HEK293 (cell line): ENCODE measurements around the gene ARAP3.

ENCODE experiments used
- CTCF ChIA-PET: fragments of 350-600 bp; formaldehyde crosslinking; extraction: SDS; loops from one replicate; lab custom pipeline; 2021; ENCODE audit warnings: antibody characterized with exemption; lab: Yijun Ruan, JAX
- POLR2A ChIA-PET: fragments of 300-600 bp; formaldehyde crosslinking; extraction: SDS; loops from one replicate; lab custom pipeline; 2020; ENCODE audit warnings: antibody characterized with exemption, inconsistent platforms; lab: Yijun Ruan, JAX
- H3K27ac ChIP-seq: fragments of 200-500 bp; sonication (Bioruptor generic); 2 replicates; pipeline ENCODE4 v1.5.1; 2014; ENCODE audit warnings: low read depth, low read length, control low read depth, inconsistent platforms; ENCODE audit errors: extremely low read depth
- H3K36me3 ChIP-seq, 2 experiments: fragments of 200-500 bp in 1 of 2; sonication (Bioruptor generic) in 1 of 2; 1 replicate in 1 of 2; 2 replicates in 1 of 2; pipeline ENCODE4 v1.5.1; 2014 to 2017; ENCODE audit warnings: inconsistent platforms in 2 of 2, low read length in 2 of 2; ENCODE audit not compliant: control insufficient read depth in 2 of 2, insufficient read depth in 1 of 2
- H3K4me1 ChIP-seq: fragments of 200-500 bp; sonication (Bioruptor generic); 2 replicates; pipeline ENCODE4 v1.5.1; 2014; ENCODE audit warnings: mild to moderate bottlenecking, low read length, inconsistent platforms; ENCODE audit not compliant: control insufficient read depth, insufficient read depth
- H3K4me3 ChIP-seq: 2 replicates; pipeline ENCODE4 v1.5.1; 2011; ENCODE audit warnings: low read depth, mild to moderate bottlenecking, control low read depth, low read length, moderate library complexity
- H3K9me3 ChIP-seq: fragments of 200-500 bp; sonication (Bioruptor generic); 2 replicates; pipeline ENCODE4 v1.5.1; 2014; ENCODE audit warnings: low read depth, low read length, inconsistent platforms; ENCODE audit not compliant: control insufficient read depth, insufficient read depth
- BCL6B ChIP-seq: fragments of 450-650 bp; formaldehyde crosslinking; IDR thresholded peaks from 2 replicates; pipeline ENCODE4 v1.5.1; 2017; ENCODE audit warnings: missing biosample characterization, missing genetic modification characterization
- GLI2 ChIP-seq: fragments of 450-650 bp; formaldehyde crosslinking; IDR thresholded peaks from 2 replicates; pipeline ENCODE4; 2017; ENCODE audit warnings: missing biosample characterization, missing genetic modification characterization, low read depth, borderline replicate concordance
- INSM2 ChIP-seq: fragments of 450-650 bp; formaldehyde crosslinking; IDR thresholded peaks from 2 replicates; pipeline ENCODE4 v1.5.1; 2016; ENCODE audit warnings: missing biosample characterization, missing genetic modification characterization
- KLF16 ChIP-seq: fragments of 450-650 bp; formaldehyde crosslinking; IDR thresholded peaks from 2 replicates; pipeline ENCODE4 v1.5.1; 2017; ENCODE audit warnings: missing biosample characterization, missing genetic modification characterization
- MEIS1 ChIP-seq: sonication (generic); formaldehyde crosslinking; IDR thresholded peaks from 2 replicates; pipeline ENCODE4 v1.8.1; 2022; ENCODE audit warnings: missing genetic modification reagents, mild to moderate bottlenecking, borderline replicate concordance
- PRDM10 ChIP-seq: fragments of 450-650 bp; formaldehyde crosslinking; IDR thresholded peaks from 2 replicates; pipeline ENCODE4 v1.5.1; 2016; ENCODE audit warnings: missing biosample characterization, missing genetic modification characterization
- REPIN1 ChIP-seq: fragments of 450-650 bp; formaldehyde crosslinking; IDR thresholded peaks from 2 replicates; pipeline ENCODE4 v1.5.1; 2017; ENCODE audit warnings: missing biosample characterization, missing genetic modification characterization, low read depth
- SETDB1 ChIP-seq: IDR thresholded peaks from one replicate; pipeline ENCODE4 v1.6.1; 2017; ENCODE audit warnings: mild to moderate bottlenecking, low read length, moderate library complexity, mixed read lengths; ENCODE audit not compliant: insufficient read length
- SP7 ChIP-seq: fragments of 450-650 bp; formaldehyde crosslinking; IDR thresholded peaks from 2 replicates; pipeline ENCODE4 v1.5.1; 2016; ENCODE audit warnings: missing biosample characterization, missing genetic modification characterization
- TCF7L2 ChIP-seq: IDR thresholded peaks from 2 replicates; pipeline ENCODE4 v1.6.1; 2011; ENCODE audit warnings: low read depth, mild to moderate bottlenecking, inconsistent platforms, low read length, moderate library complexity, borderline replicate concordance
- TRIM28 ChIP-seq: IDR thresholded peaks from 2 replicates; pipeline ENCODE4 v1.6.1; 2011; ENCODE audit warnings: low read length, control low read depth, borderline replicate concordance
- ZBTB17 ChIP-seq: fragments of 450-650 bp; formaldehyde crosslinking; IDR thresholded peaks from 2 replicates; pipeline ENCODE4 v1.5.1; 2016; ENCODE audit warnings: missing biosample characterization, missing genetic modification characterization
- ZFP3 ChIP-seq: fragments of 450-650 bp; formaldehyde crosslinking; IDR thresholded peaks from 2 replicates; pipeline ENCODE4 v1.5.1; 2016; ENCODE audit warnings: low read depth, missing biosample characterization, missing genetic modification characterization
- ZNF148 ChIP-seq: fragments of 450-650 bp; formaldehyde crosslinking; IDR thresholded peaks from 2 replicates; pipeline ENCODE4 v1.5.0; 2017; ENCODE audit warnings: missing biosample characterization, missing genetic modification characterization, borderline replicate concordance
- ZNF18 ChIP-seq: fragments of 450-650 bp; formaldehyde crosslinking; IDR thresholded peaks from 2 replicates; pipeline ENCODE4 v1.5.1; 2016; ENCODE audit warnings: missing biosample characterization, missing genetic modification characterization
- ZNF202 ChIP-seq: fragments of 450-650 bp; formaldehyde crosslinking; IDR thresholded peaks from 2 replicates; pipeline ENCODE4 v1.5.1; 2016; ENCODE audit warnings: missing biosample characterization, missing genetic modification characterization, borderline replicate concordance
- ZNF239 ChIP-seq: fragments of 450-650 bp; formaldehyde crosslinking; IDR thresholded peaks from 2 replicates; pipeline ENCODE4 v1.5.1; 2016; ENCODE audit warnings: missing biosample characterization, missing genetic modification characterization
- ZNF324 ChIP-seq: fragments of 450-650 bp; formaldehyde crosslinking; IDR thresholded peaks from 2 replicates; pipeline ENCODE4 v1.5.1; 2016; ENCODE audit warnings: missing biosample characterization, missing genetic modification characterization
- ZNF341 ChIP-seq: fragments of 450-650 bp; formaldehyde crosslinking; IDR thresholded peaks from 2 replicates; pipeline ENCODE4; 2016; ENCODE audit warnings: low read depth, missing biosample characterization, missing genetic modification characterization
- ZNF610 ChIP-seq: fragments of 450-650 bp; formaldehyde crosslinking; IDR thresholded peaks from 2 replicates; pipeline ENCODE4 v1.5.1; 2016; ENCODE audit warnings: missing biosample characterization, missing genetic modification characterization, borderline replicate concordance
- ZNF623 ChIP-seq: fragments of 450-650 bp; formaldehyde crosslinking; IDR thresholded peaks from 2 replicates; pipeline ENCODE4 v1.5.1; 2016; ENCODE audit warnings: missing biosample characterization, missing genetic modification characterization
- ZNF654 ChIP-seq: fragments of 450-650 bp; formaldehyde crosslinking; IDR thresholded peaks from 2 replicates; pipeline ENCODE4 v1.5.1; 2016; ENCODE audit warnings: low read depth, missing biosample characterization, missing genetic modification characterization
- ZNF660 ChIP-seq: fragments of 450-650 bp; IDR thresholded peaks from 2 replicates; pipeline ENCODE4 v1.5.1; 2018; ENCODE audit warnings: missing biosample characterization, mild to moderate bottlenecking, missing genetic modification characterization
- ZXDB ChIP-seq: fragments of 450-650 bp; formaldehyde crosslinking; IDR thresholded peaks from 2 replicates; pipeline ENCODE4 v1.5.1; 2016; ENCODE audit warnings: missing biosample characterization, missing genetic modification characterization

The ARAP3 gene

GRCh38 chr5:141630570-141631140 lies 51.4 kb downstream of the ARAP3 start (continued):
- TF ChIP-seq PRDM10 (tag by site-specific recombination) (no peak), MEIS1 (CRISPR knock-in tag) (no peak), SETDB1 (no peak), ZNF660 (tag by site-specific recombination) (no peak), ZNF148 (no peak), SP7 (no peak), ZNF202 (tag by site-specific recombination) (no peak), GLI2 (tag by site-specific recombination) (no peak), ZNF18 (tag by site-specific recombination) (no peak), ZNF239 (no peak)
- TF ChIP-seq, all 188 proteins: peak for 0

GRCh38 chr5:141628175-141628788 lies 53.7 kb downstream of the ARAP3 start:
- Histone ChIP-seq H3K4me1 (no peaks in the 10 kb centered on the region), H3K27ac (no peak overlapping the region), H3K4me3 (no peak overlapping the region), H3K36me3 (peaks cover 42 to 91% of the 10 kb centered on the region in 2 experiments), H3K9me3 (no peaks in the 10 kb centered on the region)
- POLR2A ChIA-PET, result interaction anchor here (0.6 kb wide), 1 partner anchor 8 kb away, joined by 3 read pairs; the partner anchor contains the start of genes HDAC3 and RELL2
- CTCF ChIA-PET, result interaction anchor here (0.7 to 12.5 kb wide), 3 partner anchors 9 to 36 kb away, joined by 3 to 125 read pairs (median 16); partner anchors contain the start of gene DIAPH1
- TF ChIP-seq ZFP3 (tag by site-specific recombination), result no peak
- TF ChIP-seq ZNF610 (tag by site-specific recombination), result no peak
- no peak for TF ChIP-seq ZNF654
- no peak for TF ChIP-seq ZXDB
- no peak for TF ChIP-seq TCF7L2
- TF ChIP-seq ZNF623 (tag by site-specific recombination), result no peak
- no peak for TF ChIP-seq BCL6B (tag by site-specific recombination)
- TF ChIP-seq REPIN1 (tag by site-specific recombination), result no peak
- TF ChIP-seq KLF16 (tag by site-specific recombination), result no peak
- no peak for TF ChIP-seq ZNF341 (tag by site-specific recombination)
- TF ChIP-seq TRIM28, result no peak
- no peak for TF ChIP-seq ZBTB17 (tag by site-specific recombination)
- TF ChIP-seq ZNF324 (tag by site-specific recombination), result no peak
- TF ChIP-seq INSM2 (tag by site-specific recombination), result no peak
